ENCODE results near the gene SH3RF3. TPM values are rescaled to one million over a fixed set of nuclear protein-coding genes. Genes with fewer than 3 reads are reported as not detected.

The SH3RF3 gene
- total and polyA plus RNA-seq, 9 of the 15 experiments (the other 6 are each of a cell fraction or from before 2014, with no cell fraction given), result 0.02 TPM; not detected in 8

DNA sequence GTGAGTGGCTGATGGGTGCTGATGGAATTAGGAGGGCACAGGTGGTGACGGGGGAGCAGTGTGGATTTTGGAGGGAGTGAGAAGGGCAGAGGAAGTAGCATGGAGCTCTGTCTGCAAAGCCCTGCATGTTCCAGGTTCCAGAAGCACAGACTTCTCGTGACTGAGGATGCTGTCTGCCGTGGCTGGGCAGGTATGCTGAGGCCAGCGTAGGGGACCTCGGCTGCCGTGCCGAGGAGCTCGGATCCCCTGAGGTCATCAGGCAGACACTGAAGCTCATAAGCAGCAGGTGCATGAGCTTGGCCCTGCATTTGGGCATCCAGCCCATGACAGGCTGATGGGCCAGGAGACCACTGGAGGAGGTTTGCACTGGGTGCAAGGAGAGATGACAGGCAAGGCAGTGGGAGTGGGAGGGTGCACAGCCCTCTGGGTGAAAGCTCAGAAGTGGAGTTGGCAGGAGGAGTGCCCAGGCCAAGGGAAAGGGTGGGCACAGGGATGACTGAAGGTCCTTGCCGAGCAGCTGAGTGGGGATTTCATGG lies 215.3 kb downstream of the SH3RF3 start:
- no peak for ATAC-seq
- Histone ChIP-seq H3K9me1 (ENCODE audit: control insufficient read depth, insufficient read depth, low read length) (no peaks in the 10 kb centered on the region), H3K4me3 (no peak overlapping the region), H3K4me1 (replicated peaks in 1 of 2; ENCODE audit: control insufficient read depth in 2 of 2, insufficient read depth in 2 of 2, low read length in 2 of 2) (no peaks in the 10 kb centered on the region), H3K27ac (ENCODE audit: extremely low read depth, low read depth, low read length) (no peak overlapping the region), H3K27me3 (ENCODE audit: control insufficient read depth in 2 of 2, insufficient read depth in 2 of 2, low read length in 2 of 2) (peaks cover 20 to 66% of the 10 kb centered on the region in 2 experiments; a peak in 4 of 5 replicates), H3K9ac (ENCODE audit: insufficient read depth in 1 of 2, low read depth in 2 of 2, low read length in 2 of 2) (no peak overlapping the region), H3K4me2 (ENCODE audit: insufficient read depth, low read length) (no peak overlapping the region), H3K9me3 (replicated peaks; ENCODE audit: control insufficient read depth, insufficient read depth, low read depth, low read length) (no peaks in the 10 kb centered on the region), H4K20me1 (replicated peaks; ENCODE audit: control insufficient read depth, insufficient read depth, low read length) (0 out of 2 replicates have a peak, but pooled peaks cover 4% of the 10 kb centered on the region), H3K36me3 (ENCODE audit: control insufficient read depth, insufficient read depth, low read length) (no peaks in the 10 kb centered on the region), H2AFZ (ENCODE audit: low read depth, low read length) (no peak overlapping the region), H3K79me2 (ENCODE audit: control insufficient read depth, insufficient read depth, low read length) (no peaks in the 10 kb centered on the region)
- DNase-seq (ENCODE audit: extremely low read depth in 1 of 4, low spot score in 3 of 4), result no peak
- BruUV-seq (replicated peaks), result no TSS peak
- 0% methylated on average over 9 of the region's 9 CpGs for WGBS (ENCODE audit: insufficient coverage, low coverage, missing lambda C conversion rate)
- ChIA-PET CTCF (ENCODE audit: low intra/inter-chr PET ratio) (no interaction called here), POLR2A (interaction anchor here (0.5 kb wide), 1 partner anchor 40 kb away, joined by 3 read pairs; no protein-coding TSS in a partner anchor)
- TF ChIP-seq ZNF165 (CRISPR knock-in tag; IDR thresholded peaks at IDR 0.05; ENCODE audit: borderline replicate concordance) (no peak), ZNF184 (CRISPR knock-in tag; IDR thresholded peaks at IDR 0.05) (no peak), NCOA1 (IDR thresholded peaks at IDR 0.05; ENCODE audit: low read depth) (no peak), BHLHE40 (IDR thresholded peaks at IDR 0.05; ENCODE audit: low read length) (no peak), ZBTB8A (IDR thresholded peaks at IDR 0.05; ENCODE audit: partially characterized antibody) (no peak), BCOR (IDR thresholded peaks at IDR 0.05) (no peak)
- TF ChIP-seq, protein P1, sequence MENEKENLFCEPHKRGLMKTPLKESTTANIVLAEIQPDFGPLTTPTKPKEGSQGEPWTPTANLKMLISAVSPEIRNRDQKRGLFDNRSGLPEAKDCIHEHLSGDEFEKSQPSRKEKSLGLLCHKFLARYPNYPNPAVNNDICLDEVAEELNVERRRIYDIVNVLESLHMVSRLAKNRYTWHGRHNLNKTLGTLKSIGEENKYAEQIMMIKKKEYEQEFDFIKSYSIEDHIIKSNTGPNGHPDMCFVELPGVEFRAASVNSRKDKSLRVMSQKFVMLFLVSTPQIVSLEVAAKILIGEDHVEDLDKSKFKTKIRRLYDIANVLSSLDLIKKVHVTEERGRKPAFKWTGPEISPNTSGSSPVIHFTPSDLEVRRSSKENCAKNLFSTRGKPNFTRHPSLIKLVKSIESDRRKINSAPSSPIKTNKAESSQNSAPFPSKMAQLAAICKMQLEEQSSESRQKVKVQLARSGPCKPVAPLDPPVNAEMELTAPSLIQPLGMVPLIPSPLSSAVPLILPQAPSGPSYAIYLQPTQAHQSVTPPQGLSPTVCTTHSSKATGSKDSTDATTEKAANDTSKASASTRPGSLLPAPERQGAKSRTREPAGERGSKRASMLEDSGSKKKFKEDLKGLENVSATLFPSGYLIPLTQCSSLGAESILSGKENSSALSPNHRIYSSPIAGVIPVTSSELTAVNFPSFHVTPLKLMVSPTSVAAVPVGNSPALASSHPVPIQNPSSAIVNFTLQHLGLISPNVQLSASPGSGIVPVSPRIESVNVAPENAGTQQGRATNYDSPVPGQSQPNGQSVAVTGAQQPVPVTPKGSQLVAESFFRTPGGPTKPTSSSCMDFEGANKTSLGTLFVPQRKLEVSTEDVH (IDR thresholded peaks at IDR 0.05; ENCODE audit: low read depth, partially characterized antibody), result no peak
- TF ChIP-seq, protein P2, sequence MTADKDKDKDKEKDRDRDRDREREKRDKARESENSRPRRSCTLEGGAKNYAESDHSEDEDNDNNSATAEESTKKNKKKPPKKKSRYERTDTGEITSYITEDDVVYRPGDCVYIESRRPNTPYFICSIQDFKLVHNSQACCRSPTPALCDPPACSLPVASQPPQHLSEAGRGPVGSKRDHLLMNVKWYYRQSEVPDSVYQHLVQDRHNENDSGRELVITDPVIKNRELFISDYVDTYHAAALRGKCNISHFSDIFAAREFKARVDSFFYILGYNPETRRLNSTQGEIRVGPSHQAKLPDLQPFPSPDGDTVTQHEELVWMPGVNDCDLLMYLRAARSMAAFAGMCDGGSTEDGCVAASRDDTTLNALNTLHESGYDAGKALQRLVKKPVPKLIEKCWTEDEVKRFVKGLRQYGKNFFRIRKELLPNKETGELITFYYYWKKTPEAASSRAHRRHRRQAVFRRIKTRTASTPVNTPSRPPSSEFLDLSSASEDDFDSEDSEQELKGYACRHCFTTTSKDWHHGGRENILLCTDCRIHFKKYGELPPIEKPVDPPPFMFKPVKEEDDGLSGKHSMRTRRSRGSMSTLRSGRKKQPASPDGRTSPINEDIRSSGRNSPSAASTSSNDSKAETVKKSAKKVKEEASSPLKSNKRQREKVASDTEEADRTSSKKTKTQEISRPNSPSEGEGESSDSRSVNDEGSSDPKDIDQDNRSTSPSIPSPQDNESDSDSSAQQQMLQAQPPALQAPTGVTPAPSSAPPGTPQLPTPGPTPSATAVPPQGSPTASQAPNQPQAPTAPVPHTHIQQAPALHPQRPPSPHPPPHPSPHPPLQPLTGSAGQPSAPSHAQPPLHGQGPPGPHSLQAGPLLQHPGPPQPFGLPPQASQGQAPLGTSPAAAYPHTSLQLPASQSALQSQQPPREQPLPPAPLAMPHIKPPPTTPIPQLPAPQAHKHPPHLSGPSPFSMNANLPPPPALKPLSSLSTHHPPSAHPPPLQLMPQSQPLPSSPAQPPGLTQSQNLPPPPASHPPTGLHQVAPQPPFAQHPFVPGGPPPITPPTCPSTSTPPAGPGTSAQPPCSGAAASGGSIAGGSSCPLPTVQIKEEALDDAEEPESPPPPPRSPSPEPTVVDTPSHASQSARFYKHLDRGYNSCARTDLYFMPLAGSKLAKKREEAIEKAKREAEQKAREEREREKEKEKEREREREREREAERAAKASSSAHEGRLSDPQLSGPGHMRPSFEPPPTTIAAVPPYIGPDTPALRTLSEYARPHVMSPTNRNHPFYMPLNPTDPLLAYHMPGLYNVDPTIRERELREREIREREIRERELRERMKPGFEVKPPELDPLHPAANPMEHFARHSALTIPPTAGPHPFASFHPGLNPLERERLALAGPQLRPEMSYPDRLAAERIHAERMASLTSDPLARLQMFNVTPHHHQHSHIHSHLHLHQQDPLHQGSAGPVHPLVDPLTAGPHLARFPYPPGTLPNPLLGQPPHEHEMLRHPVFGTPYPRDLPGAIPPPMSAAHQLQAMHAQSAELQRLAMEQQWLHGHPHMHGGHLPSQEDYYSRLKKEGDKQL (CRISPR knock-in tag; IDR thresholded peaks at IDR 0.05; ENCODE audit: borderline replicate concordance), result no peak
- intact Hi-C loops (cut with micrococcal nuclease), result no loop called here
- in situ Hi-C loops (cut with MboI), result no loop called here
- no peak for FAIRE-seq
